H9 (cell line): Measurements from ENCODE around the gene FYN. TPM values are rescaled to one million over a fixed set of nuclear protein-coding genes. Genes with fewer than 3 reads are reported as not detected.

ENCODE experiments used
- DNase-seq: peaks from one replicate; pipeline ENCODE4 v3.0.0-alpha.2; 2017
- H2AFZ ChIP-seq: one replicate; pipeline ENCODE4 v1.6.1; 2013; ENCODE audit warnings: mild to moderate bottlenecking, low read length, control low read depth, moderate library complexity
- H2AK5ac ChIP-seq: 2 replicates; pipeline ENCODE4 v1.6.1; 2013; ENCODE audit warnings: low read length, control low read depth, mixed read lengths; ENCODE audit not compliant: insufficient read length
- H2BK120ac ChIP-seq: one replicate; pipeline ENCODE4 v1.6.1; 2013; ENCODE audit warnings: low read depth, mild to moderate bottlenecking, low read length, control low read depth, inconsistent platforms; ENCODE audit not compliant: poor library complexity, severe bottlenecking
- H2BK12ac ChIP-seq: 2 replicates; pipeline ENCODE4 v1.6.1; 2013; ENCODE audit warnings: low read length, control low read depth, mixed read lengths, low read depth; ENCODE audit not compliant: insufficient read length
- H2BK15ac ChIP-seq: 2 replicates; pipeline ENCODE4 v1.6.1; 2013; ENCODE audit warnings: low read depth, low read length, control low read depth
- H2BK20ac ChIP-seq: one replicate; pipeline ENCODE4 v1.6.1; 2013; ENCODE audit warnings: low read depth, mild to moderate bottlenecking, low read length, control low read depth, inconsistent platforms; ENCODE audit not compliant: poor library complexity, severe bottlenecking
- H2BK5ac ChIP-seq: 2 replicates; pipeline ENCODE4 v1.6.1; 2013; ENCODE audit warnings: low read length, control low read depth, mixed read lengths; ENCODE audit not compliant: insufficient read length
- H3K14ac ChIP-seq: 2 replicates; pipeline ENCODE4 v1.6.1; 2013; ENCODE audit warnings: low read length, control low read depth; ENCODE audit not compliant: insufficient read depth
- H3K18ac ChIP-seq: 2 replicates; pipeline ENCODE4 v1.6.1; 2013; ENCODE audit warnings: low read depth, mild to moderate bottlenecking, mixed read lengths, low read length, control low read depth; ENCODE audit not compliant: insufficient read length
- H3K23ac ChIP-seq: 2 replicates; pipeline ENCODE4 v1.6.1; 2013; ENCODE audit warnings: low read length, control low read depth, mixed read lengths, low read depth; ENCODE audit not compliant: insufficient read length
- H3K23me2 ChIP-seq: 2 replicates; pipeline ENCODE4 v1.6.1; 2013; ENCODE audit warnings: low read depth, mild to moderate bottlenecking, mixed read lengths, low read length, control low read depth; ENCODE audit not compliant: insufficient read length, poor library complexity, severe bottlenecking
- H3K27ac ChIP-seq: 2 replicates; pipeline ENCODE4 v1.5.1; 2013; ENCODE audit warnings: low read length, control low read depth, mixed read lengths, low read depth; ENCODE audit not compliant: insufficient read length
- H3K27me3 ChIP-seq: 2 replicates; pipeline ENCODE4 v1.6.1; 2013; ENCODE audit warnings: low read length, control low read depth, inconsistent platforms; ENCODE audit not compliant: insufficient read depth
- H3K4ac ChIP-seq: 2 replicates; pipeline ENCODE4 v1.6.1; 2013; ENCODE audit warnings: low read depth, mild to moderate bottlenecking, control low read depth, inconsistent platforms, low read length, moderate library complexity
- H3K4me1 ChIP-seq: 2 replicates; pipeline ENCODE4 v1.6.1; 2013; ENCODE audit warnings: low read length, control low read depth, inconsistent platforms; ENCODE audit not compliant: insufficient read depth
- H3K4me2 ChIP-seq: 2 replicates; pipeline ENCODE4 v1.6.1; 2013; ENCODE audit warnings: low read length, control low read depth, mixed read lengths; ENCODE audit not compliant: insufficient read length, insufficient read depth
- H3K56ac ChIP-seq: 2 replicates; pipeline ENCODE4 v1.6.1; 2013; ENCODE audit warnings: low read depth, mild to moderate bottlenecking, mixed read lengths, low read length, control low read depth; ENCODE audit not compliant: insufficient read length
- H3K79me1 ChIP-seq: 2 replicates; pipeline ENCODE4 v1.6.1; 2013; ENCODE audit warnings: low read depth, mild to moderate bottlenecking, moderate library complexity, low read length, control low read depth, inconsistent platforms; ENCODE audit not compliant: insufficient read depth, poor library complexity, severe bottlenecking
- H3K79me2 ChIP-seq: 2 replicates; pipeline ENCODE4 v1.6.1; 2013; ENCODE audit warnings: low read length, control low read depth, inconsistent platforms; ENCODE audit not compliant: insufficient read depth
- H3K9ac ChIP-seq: 2 replicates; pipeline ENCODE4 v1.6.1; 2013; ENCODE audit warnings: low read length, control low read depth, mixed read lengths; ENCODE audit not compliant: insufficient read length; ENCODE audit errors: extremely low read depth
- H3K9me3 ChIP-seq: one replicate; pipeline ENCODE4 v1.6.1; 2013; ENCODE audit warnings: low read depth, low read length, inconsistent platforms; ENCODE audit not compliant: control insufficient read depth
- H3T11ph ChIP-seq: one replicate; pipeline ENCODE4 v1.6.1; 2013; ENCODE audit warnings: mild to moderate bottlenecking, low read length, control low read depth, inconsistent platforms
- H4K20me1 ChIP-seq: one replicate; pipeline ENCODE4 v1.6.1; 2013; ENCODE audit not compliant: control insufficient read depth, insufficient read length, insufficient read depth
- H4K5ac ChIP-seq: 2 replicates; pipeline ENCODE4 v1.6.1; 2013; ENCODE audit warnings: low read depth, mild to moderate bottlenecking, mixed read lengths, low read length, control low read depth; ENCODE audit not compliant: insufficient read length
- H4K8ac ChIP-seq: replicated peaks from 2 replicates; pipeline ENCODE4 v1.6.1; 2013; ENCODE audit warnings: low read length, control low read depth, mixed read lengths, low read depth; ENCODE audit not compliant: insufficient read length
- H4K91ac ChIP-seq: 2 replicates; pipeline ENCODE4 v1.6.1; 2013; ENCODE audit warnings: low read depth, mild to moderate bottlenecking, moderate library complexity, mixed read lengths, low read length, control low read depth; ENCODE audit not compliant: insufficient read length
- H3K27ac Mint-ChIP-seq, 3 experiments: 2 replicates in 2 of 3; 3 replicates in 1 of 3; pipeline ENCODE4 v1.8.0; 2020 to 2021; ENCODE audit warnings: mixed read lengths in 3 of 3, mild to moderate bottlenecking in 1 of 3, moderate library complexity in 1 of 3
- H3K27me3 Mint-ChIP-seq: 2 replicates; pipeline ENCODE4 v1.8.0; 2021; ENCODE audit warnings: low read depth, mild to moderate bottlenecking, moderate library complexity, mixed read lengths
- H3K36me3 Mint-ChIP-seq, 3 experiments: 2 replicates in 2 of 3; 3 replicates in 1 of 3; pipeline ENCODE4 v1.8.0; 2020 to 2021; ENCODE audit warnings: low read depth in 3 of 3, mixed read lengths in 3 of 3; ENCODE audit not compliant: insufficient read depth in 1 of 3
- H3K4me1 Mint-ChIP-seq, 2 experiments: 2 replicates each; pipeline ENCODE4 v1.8.0; 2020; ENCODE audit warnings: mixed read lengths in 2 of 2
- H3K4me3 Mint-ChIP-seq, 2 experiments: 2 replicates in 1 of 2; 3 replicates in 1 of 2; pipeline ENCODE4 v1.8.0; 2020 to 2021; ENCODE audit warnings: mild to moderate bottlenecking in 2 of 2, mixed read lengths in 2 of 2, moderate library complexity in 1 of 2
- H3K9me3 Mint-ChIP-seq, 2 experiments: 2 replicates in 1 of 2; 3 replicates in 1 of 2; pipeline ENCODE4 v1.8.0; 2020; ENCODE audit warnings: mild to moderate bottlenecking in 2 of 2, mixed read lengths in 2 of 2, moderate library complexity in 1 of 2
- CTCF ChIP-seq: fragments of 200-600 bp; sonication (generic); conservative IDR thresholded peaks from 3 replicates; pipeline ENCODE4 v1.8.0; 2021; ENCODE audit warnings: antibody characterized with exemption, mild to moderate bottlenecking
- WGBS: extraction: QIAGEN DNeasy Blood & Tissue Kit; methylation state at CpG from one replicate; pipeline ENCODE4 v1.1.7; 2013; ENCODE audit warnings: missing lambda C conversion rate, low lambda C conversion rate, mixed read lengths; ENCODE audit not compliant: insufficient read length; ENCODE audit errors: extremely low coverage; 5-methylcytosine and 5-hydroxymethylcytosine counted together
- total RNA-seq: library from RNA; stranded (reverse); gene quantifications from 2 replicates; pipeline ENCODE4 v1.2.1, GENCODE V29; 2021

The FYN gene
- total RNA-seq, 1 experiment from 2014 or later = 64.8 TPM

DNA sequence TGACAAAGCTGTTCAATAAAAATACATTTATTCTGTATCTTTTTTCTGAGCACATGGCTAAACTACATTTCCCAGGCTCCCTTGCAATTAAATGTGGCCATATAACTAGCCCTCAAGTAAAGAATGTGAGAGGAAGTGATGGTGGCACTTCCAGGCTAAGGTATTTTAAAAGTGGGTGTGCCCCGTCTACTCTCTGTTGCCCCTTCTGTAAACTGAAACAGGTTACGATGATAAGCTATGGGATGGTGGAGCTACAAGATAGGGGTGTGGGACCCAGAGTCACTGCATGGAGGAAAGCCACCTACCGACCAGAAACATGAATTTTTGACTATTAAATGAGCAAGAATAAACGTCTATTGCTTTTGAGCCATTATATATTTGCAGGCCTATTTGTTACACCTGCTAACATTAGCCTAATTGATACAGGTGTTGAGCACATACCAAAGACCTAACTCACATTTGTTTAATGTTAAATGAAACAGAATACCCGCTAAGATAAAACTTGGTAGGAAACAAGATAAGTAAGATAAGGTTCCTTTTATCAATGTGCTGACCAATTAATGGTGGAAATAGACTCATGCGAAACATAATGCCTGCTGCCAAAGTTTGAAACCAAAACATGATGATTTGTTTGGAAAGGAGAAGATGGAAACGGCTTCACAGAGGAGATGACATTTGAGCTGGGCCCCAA is 3.1 kb downstream of the FYN start:
- no peak overlapping the region for H4K91ac ChIP-seq
- Mint-ChIP-seq H3K36me3 (no peaks in the 10 kb centered on the region; a peak in 1 of 7 replicates), H3K27ac (no peak overlapping the region), H3K4me1 (peaks cover 58 to 63% of the 10 kb centered on the region in 2 experiments), H3K27me3 (peaks cover 7% of the 10 kb centered on the region), H3K9me3 (peaks cover 0 to 3% of the 10 kb centered on the region in 2 experiments; a peak in 1 of 5 replicates), H3K4me3 (no peak overlapping the region; a peak in 1 of 5 replicates)
- H2BK15ac ChIP-seq = no peak overlapping the region
- H3K14ac ChIP-seq = no peak overlapping the region
- no CpG with 5 or more reads among the region's 7 CpGs for WGBS
- H4K20me1 ChIP-seq = no peaks in the 10 kb centered on the region
- H3K23ac ChIP-seq = no peak overlapping the region
- no peak overlapping the region for H2BK5ac ChIP-seq
- H3K9me3 ChIP-seq = no peaks in the 10 kb centered on the region
- H2AFZ ChIP-seq = no peak overlapping the region
- H3K56ac ChIP-seq = no peak overlapping the region
- no peak overlapping the region for H2BK20ac ChIP-seq
- H4K8ac ChIP-seq = no peak overlapping the region
- no peak overlapping the region for H3K27ac ChIP-seq
- TF ChIP-seq CTCF = no peak
- H2BK12ac ChIP-seq = no peak overlapping the region
- no peak overlapping the region for H3K4me2 ChIP-seq
- no peak overlapping the region for H2AK5ac ChIP-seq
- H2BK120ac ChIP-seq = no peak overlapping the region
- peaks cover 17% of the 10 kb centered on the region; the same call in 1 of the 2 replicates for H3K79me2 ChIP-seq
- peaks cover 7% of the 10 kb centered on the region; the same call in 1 of the 2 replicates for H3K4me1 ChIP-seq
- no peaks in the 10 kb centered on the region for H3K27me3 ChIP-seq
- H4K5ac ChIP-seq = no peak overlapping the region
- no peak overlapping the region for H3K18ac ChIP-seq
- no peaks in the 10 kb centered on the region for H3K79me1 ChIP-seq
- DNase-seq = no peak
- no peak overlapping the region for H3K4ac ChIP-seq
- no peak overlapping the region for H3T11ph ChIP-seq
- peaks cover 17% of the 10 kb centered on the region for H3K23me2 ChIP-seq
- H3K9ac ChIP-seq = no peak overlapping the region
